T-helper 2 cell treated with Interferon-gamma antibody and Interleukin-4, amounts not matched to agents 100 ng/mL and 5 ng/mL, for 36 hours (primary cell): ENCODE results near the gene VTI1A. TPM values are rescaled to one million over a fixed set of nuclear protein-coding genes. Genes with fewer than 3 reads are reported as not detected.
"Not testable (repeated sequence)": the region's sequence is repeated elsewhere in the genome, so short reads cannot be mapped to it uniquely, and the experiment has no call there.

Experiments used
- intact Hi-C: fragments of 100-400 bp; cut with micrococcal nuclease; formaldehyde crosslinking; loops from one replicate; pipeline ENCODE4 v1.15.1; 2023
- total RNA-seq: library from RNA; stranded (reverse); gene quantifications from 2 replicates; pipeline ENCODE4 v1.2.3, GENCODE V29; 2022

Gene VTI1A
- total RNA-seq, 1 donor from 2014 or later, result 41.5 TPM

DNA sequence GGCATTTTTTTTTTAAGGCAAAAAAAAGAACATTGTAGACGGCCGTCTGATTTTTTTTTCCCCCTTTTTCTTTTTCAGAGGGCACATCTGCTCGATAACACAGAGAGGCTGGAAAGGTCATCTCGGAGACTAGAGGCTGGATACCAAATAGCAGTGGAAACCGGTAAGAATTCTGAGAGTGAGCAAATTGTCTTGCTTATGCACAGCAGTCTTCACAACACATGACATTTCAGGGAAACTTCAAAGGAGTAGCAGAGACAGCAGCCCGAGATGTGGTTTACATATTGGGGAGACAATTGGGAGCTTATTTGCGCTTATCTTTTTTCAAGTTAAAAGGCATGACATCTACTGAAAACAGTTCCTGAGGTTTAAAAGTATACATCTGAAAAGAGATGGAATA lies 91.2 kb downstream of the VTI1A start:
- intact Hi-C loops, result no loop called here

DNA sequence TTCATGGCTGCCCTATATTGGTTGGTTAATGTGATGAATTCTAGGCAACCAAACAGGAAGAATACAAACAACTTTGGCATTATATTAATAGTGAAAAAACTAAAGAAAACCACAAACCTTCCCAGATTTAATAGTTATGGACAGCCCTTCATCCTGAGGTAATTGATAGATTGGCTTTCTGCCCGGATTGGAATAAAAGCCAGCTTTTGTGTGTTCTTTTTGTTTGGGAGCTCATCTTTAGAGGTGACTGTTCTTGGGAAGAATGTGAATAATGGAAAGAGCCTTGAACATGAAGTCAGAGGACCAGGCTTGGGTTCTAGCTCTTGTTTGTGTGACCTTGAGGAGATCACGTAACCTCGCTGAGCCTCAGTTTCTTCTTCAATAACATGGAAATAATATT lies 92.3 kb downstream of the VTI1A start:
- intact Hi-C loops, result no loop called here

GRCh38 chr10:112542823-112543222 lies 95.8 kb downstream of the VTI1A start:
- intact Hi-C loops, result not testable (repeated sequence)

- intact Hi-C loops, result no loop called here
These were observed 99.5 kb downstream of the VTI1A start for GRCh38 chr10:112546474-112546873.

DNA sequence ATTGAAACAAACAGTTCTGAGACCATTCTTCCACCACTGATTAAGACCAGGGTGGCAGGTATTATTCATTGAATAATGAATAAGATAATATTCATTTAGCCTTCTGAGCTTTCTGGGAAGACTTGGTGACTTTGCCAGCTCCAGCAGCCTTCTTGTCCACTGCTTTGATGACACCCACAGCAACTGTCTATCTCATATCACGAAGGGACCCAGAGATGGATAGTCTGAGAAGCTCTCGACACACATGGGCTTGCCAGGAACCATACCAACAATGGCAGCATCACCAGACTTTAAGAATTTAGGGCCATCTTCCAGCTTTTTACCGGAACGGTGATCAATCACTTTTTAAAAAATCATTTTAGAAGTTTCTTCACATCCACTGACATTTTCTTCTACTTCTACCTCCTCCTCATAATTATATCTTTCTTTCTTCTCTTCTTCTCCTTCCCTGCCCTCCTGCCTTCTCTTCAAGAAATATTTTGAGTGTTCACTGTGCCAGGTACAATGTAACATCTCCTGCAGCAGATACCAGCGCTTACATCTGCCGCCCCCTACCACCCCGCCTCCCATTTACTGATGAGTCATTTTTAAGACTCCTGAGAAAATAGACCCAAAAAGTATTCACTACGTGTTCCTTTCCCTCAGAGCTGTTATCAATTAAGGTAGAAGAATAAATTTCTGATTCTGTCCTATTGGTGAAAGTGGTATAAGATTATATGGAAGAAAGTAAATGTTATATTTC lies 101.7 kb downstream of the VTI1A start:
- intact Hi-C loops, result no loop called here

DNA sequence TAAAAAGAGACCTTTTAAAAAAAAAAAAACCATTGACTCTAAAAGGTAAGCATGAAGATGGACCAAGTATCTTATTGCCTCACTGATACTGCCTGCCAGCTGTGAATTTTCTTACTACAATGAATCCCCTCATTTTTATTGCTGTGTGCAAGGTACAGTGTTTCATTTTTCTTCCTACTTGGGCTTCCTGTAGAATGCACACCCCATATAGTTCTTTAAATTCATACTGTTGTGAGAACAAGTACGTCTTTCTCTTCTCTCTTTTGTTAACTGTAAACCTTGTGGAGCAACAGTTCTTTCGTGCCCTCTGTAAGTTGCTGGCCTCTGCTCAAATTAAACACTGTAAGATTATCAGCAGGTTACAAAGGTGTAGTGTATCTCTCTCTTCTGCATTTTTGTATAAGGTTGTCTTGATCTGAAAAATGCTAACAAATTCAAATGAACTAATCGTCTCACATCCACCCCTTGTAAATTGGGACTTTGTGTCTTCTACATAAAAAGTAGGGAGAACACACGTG lies 105.6 kb downstream of the VTI1A start:
- intact Hi-C loops, result no loop called here

- intact Hi-C loops, result no loop called here
These were observed 106.3 kb downstream of the VTI1A start for GRCh38 chr10:112553315-112553714.

- intact Hi-C loops, result no loop called here
These were observed 107.2 kb downstream of the VTI1A start for GRCh38 chr10:112554263-112554662.

DNA sequence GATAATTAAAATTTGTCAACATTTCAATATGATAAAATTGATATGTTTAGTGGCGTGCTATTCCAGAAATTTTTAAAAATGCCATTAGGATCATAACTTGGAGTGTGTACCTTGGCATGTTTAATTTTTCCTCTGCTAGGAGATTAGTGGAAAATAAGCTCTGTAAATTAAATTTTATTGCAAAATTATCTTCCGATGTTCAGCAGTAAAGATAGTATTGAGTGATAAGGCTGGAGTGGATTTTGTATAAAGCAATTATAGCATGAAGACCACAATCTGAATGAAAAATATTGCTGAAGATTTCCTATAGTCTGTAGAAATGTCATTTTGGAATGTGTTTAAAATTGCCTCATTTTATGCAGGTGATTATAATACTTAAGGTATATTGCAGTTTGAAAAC lies 110.2 kb downstream of the VTI1A start:
- intact Hi-C loops, result no loop called here

DNA sequence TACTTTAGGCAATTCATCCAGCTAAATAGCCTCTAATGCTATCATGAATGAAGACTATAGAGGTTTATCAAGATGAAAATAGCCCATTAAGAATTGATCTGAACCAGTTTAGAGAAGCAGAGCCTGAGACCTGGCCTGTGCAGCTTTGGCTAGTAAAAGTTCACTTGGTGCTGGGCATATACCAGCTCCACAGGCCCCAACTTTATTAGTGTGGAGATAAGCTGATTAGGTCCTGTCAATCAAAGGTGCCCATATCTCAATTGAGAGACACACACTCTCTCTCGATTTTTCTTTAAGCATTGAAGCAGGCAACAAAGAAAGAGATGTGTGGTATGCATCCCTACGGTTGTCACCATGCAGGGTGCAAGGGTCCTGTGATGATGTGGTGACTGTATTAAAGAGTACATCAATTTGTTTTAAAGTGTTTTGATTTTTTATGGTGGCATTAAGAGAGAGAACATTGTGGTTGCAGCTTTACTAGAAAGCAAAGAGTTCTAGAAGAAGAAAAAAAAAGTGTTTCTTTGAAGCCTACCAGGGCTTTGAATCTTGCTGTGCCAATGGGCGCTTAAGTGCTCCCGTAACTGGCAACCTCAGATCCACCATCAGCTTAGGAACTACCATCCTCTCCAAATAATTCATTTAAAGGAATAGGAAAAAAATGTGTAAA lies 111.6 kb downstream of the VTI1A start:
- intact Hi-C loops, result no loop called here

DNA sequence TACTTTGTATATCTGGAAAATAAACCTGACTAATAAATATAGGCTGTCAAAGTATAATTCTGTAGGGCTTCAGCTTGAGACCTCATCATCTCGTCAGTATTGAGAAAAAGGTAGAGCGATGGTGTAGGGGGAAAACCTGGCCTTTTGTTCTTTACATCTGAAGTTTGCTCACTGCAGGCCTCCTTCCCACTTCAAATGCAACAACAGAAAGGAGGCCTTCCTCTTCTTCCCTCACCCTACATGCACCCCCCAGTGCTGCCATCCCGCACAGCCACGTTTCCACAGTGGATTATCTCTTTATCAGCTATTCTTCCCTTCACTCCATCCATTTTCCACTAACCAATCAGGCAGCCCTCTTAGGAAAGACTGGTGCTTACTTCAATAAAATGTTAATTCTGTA lies 112.3 kb downstream of the VTI1A start:
- intact Hi-C loops, result no loop called here

- intact Hi-C loops, result no loop called here
These were observed 115.1 kb downstream of the VTI1A start for GRCh38 chr10:112562122-112562521.

DNA sequence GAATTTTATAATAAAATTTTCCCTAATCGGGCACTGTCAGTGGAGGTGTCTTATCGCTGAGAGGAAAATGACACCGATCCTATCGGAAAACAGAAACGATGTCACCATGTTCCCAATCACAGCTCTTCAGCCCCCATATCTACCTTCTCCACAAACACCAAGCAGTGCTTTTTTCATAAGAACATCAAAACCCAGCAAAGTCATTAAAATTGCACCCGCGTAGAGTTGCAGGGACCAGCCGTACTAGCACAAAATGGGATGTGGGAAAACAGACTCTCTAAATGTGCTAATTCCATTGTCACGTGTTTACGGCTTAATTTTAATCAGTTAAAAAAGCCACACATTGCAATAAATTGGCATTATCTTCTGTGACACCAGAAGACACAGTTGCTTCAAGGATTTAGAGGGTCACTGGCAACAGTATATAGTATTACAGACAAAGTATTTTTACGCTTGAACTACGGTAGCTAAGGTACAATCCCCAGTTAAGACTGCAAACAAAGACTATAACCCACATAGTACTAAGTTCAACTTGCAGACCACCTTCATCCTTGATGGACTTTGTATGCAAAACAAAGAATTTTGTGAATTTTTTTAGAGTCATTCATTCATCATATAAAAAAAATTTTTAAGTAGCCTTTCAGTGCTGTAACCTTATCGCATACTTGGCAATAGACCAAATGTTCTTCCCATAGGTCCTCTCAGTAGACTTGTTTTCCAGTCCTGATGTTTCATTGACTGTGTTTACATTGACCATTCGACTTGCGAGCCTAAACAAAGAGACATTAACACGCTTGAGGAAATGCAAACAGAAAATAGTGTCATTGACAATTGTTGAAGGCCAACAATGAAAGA lies 116.0 kb downstream of the VTI1A start:
- intact Hi-C loops, result no loop called here

GRCh38 chr10:112564337-112564736 lies 117.3 kb downstream of the VTI1A start:
- intact Hi-C loops, result loop anchor here (2.0 kb wide), 1 partner anchor 820 kb away; no protein-coding TSS in a partner anchor

GRCh38 chr10:112565434-112566053 lies 118.5 kb downstream of the VTI1A start:
- intact Hi-C loops, result loop anchor here (2.0 to 5.0 kb wide), 3 partner anchors 562 to 887 kb away; no protein-coding TSS in a partner anchor

DNA sequence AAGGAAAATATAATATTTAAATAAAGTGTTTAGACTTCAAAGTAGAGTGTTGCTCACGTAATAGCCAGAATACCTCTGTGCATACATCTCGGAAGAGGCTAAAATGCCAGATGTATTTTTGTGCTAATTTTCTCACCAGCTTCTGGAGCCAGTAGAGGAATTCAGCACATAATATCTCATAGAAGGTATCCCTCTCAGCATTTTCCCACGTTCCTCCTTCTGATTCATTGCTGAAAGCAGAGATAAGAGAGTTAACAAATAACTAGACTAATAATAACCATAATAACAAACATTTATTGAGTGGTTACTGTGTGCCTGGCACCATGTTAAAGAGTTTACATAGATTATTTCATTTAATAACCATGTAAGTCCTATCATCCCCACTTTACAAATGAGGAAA lies 123.6 kb downstream of the VTI1A start:
- intact Hi-C loops, result no loop called here

DNA sequence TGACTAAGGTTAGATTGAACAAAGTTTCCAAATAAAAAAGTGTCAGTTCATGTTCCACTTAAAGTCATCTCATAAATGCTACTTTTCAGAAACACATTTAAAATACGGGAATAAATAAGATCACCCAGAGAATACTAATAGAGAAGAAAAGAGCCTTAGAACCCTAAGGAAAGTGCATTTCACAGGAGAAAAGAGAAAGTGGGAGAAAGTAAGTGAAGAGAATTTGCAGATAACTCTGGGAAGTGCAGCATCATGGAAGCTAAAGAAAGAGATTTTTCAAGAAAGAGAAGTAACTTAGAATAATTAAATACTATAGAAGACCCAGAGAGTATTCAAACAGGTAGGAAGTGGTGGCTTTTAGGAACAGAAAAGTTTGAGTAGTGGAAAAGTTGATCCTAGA lies 132.6 kb downstream of the VTI1A start:
- intact Hi-C loops, result no loop called here

GRCh38 chr10:112580267-112580666 lies 133.3 kb downstream of the VTI1A start:
- intact Hi-C loops, result no loop called here

GRCh38 chr10:112581921-112582320 lies 134.9 kb downstream of the VTI1A start:
- intact Hi-C loops, result no loop called here

- intact Hi-C loops, result no loop called here
These were observed 136.4 kb downstream of the VTI1A start for GRCh38 chr10:112583236-112583939.

GRCh38 chr10:112584276-112584675 lies 137.3 kb downstream of the VTI1A start:
- intact Hi-C loops, result no loop called here
